ENCODE results near the gene CFAP141.
A peak's percentile ranks its signal among the peaks of the same experiment; 100 is the strongest.

Gene CFAP141

GRCh38 chr1:154206196-154206595 is at the start of gene CFAP141:
CFAP141 (minus strand) TSS chr1:154206333; CDS start chr1:154206307, 26 bp downstream.
- TF ChIP-seq MAX (IDR thresholded peaks at IDR 0.05; ENCODE audit: low read depth, low read length) (no peak), MYC (IDR thresholded peaks at IDR 0.05; ENCODE audit: low read depth, low read length) (no peak), CTCF (IDR thresholded peaks at IDR 0.05; ENCODE audit: low read depth, low read length) (no peak), POLR2A (IDR thresholded peaks at IDR 0.05; ENCODE audit: extremely low read depth, insufficient read length) (no peak)
- DNase-seq (ENCODE audit: low read depth), result peak; percentile 14
- no peak within 1 kb of the TSS for H3K4me3 ChIP-seq (ENCODE audit: low read depth, low read length)

- no peak for DNase-seq (ENCODE audit: low read depth)
- TF ChIP-seq MAX (IDR thresholded peaks at IDR 0.05; ENCODE audit: low read depth, low read length) (no peak), CTCF (IDR thresholded peaks at IDR 0.05; ENCODE audit: low read depth, low read length) (no peak), MYC (IDR thresholded peaks at IDR 0.05; ENCODE audit: low read depth, low read length) (no peak), POLR2A (IDR thresholded peaks at IDR 0.05; ENCODE audit: extremely low read depth, insufficient read length) (no peak)
- H3K4me3 ChIP-seq (ENCODE audit: low read depth, low read length), result no peak overlapping the region
Observed at GRCh38 chr1:154253671-154254070, 47.5 kb upstream of the CFAP141 start.

GRCh38 chr1:154241703-154242351 is 35.7 kb upstream of the CFAP141 start:
- no peak overlapping the region for H3K4me3 ChIP-seq (ENCODE audit: low read depth, low read length)
- no peak for DNase-seq (ENCODE audit: low read depth)
- no peak for TF ChIP-seq CTCF (IDR thresholded peaks at IDR 0.05; ENCODE audit: low read depth, low read length)

GRCh38 chr1:154240294-154240833 is 34.2 kb upstream of the CFAP141 start:
- DNase-seq (ENCODE audit: low read depth), result no peak
- no peak overlapping the region for H3K4me3 ChIP-seq (ENCODE audit: low read depth, low read length)
- TF ChIP-seq MAX (IDR thresholded peaks at IDR 0.05; ENCODE audit: low read depth, low read length) (no peak), MYC (IDR thresholded peaks at IDR 0.05; ENCODE audit: low read depth, low read length) (no peak), CTCF (IDR thresholded peaks at IDR 0.05; ENCODE audit: low read depth, low read length) (no peak), POLR2A (IDR thresholded peaks at IDR 0.05; ENCODE audit: extremely low read depth, insufficient read length) (no peak)

GRCh38 chr1:154239491-154239890 is 33.4 kb upstream of the CFAP141 start:
- H3K4me3 ChIP-seq (ENCODE audit: low read depth, low read length), result no peak overlapping the region
- DNase-seq (ENCODE audit: low read depth), result no peak
- TF ChIP-seq MAX (IDR thresholded peaks at IDR 0.05; ENCODE audit: low read depth, low read length), result no peak
- TF ChIP-seq CTCF (IDR thresholded peaks at IDR 0.05; ENCODE audit: low read depth, low read length), result no peak
- TF ChIP-seq MYC (IDR thresholded peaks at IDR 0.05; ENCODE audit: low read depth, low read length), result no peak
- TF ChIP-seq POLR2A (IDR thresholded peaks at IDR 0.05; ENCODE audit: extremely low read depth, insufficient read length), result no peak

Data from NB4 (cell line).